HG02588 (cell line): Measurements from ENCODE around the gene NES.

Experiments used
- ATAC-seq: cut with Tn5 transposase; IDR thresholded peaks from one replicate; pipeline ENCODE4 v1.9.1; 2021; ENCODE audit warnings: mild to moderate bottlenecking, moderate library complexity; ENCODE audit not compliant: unreplicated experiment

NES gene

DNA sequence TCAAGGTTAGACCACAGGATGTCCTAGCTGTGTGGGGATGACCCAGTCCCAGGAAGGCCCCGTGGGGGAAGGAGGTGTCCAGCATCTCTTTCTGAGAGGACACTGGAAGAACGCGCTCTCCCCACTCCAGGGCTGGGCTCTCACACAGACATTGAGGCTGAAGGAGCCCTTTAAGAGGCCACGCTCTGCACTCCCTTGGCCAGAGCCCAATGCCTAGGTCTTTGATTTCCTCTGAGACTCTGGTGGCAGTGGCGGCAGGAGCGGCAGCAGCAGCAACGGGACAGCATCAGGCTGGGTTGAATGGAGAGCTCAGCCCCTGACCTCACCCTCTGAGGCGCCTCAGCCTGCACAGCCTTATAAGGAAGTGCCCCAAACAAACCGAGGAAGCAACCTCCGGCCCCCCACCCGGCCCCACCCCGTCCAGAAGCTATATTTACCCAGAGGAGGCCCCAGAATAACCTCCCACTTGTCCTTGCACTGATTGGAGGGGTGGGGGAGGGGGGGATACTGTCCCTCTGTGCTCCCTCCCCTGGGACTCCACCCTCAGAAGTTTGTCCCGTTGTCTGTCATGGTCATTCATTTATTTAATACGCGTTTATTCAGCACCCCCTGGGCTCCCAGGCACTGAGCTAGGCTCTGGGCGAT lies 12.3 kb downstream of the NES start:
- ATAC-seq, result no peak

DNA sequence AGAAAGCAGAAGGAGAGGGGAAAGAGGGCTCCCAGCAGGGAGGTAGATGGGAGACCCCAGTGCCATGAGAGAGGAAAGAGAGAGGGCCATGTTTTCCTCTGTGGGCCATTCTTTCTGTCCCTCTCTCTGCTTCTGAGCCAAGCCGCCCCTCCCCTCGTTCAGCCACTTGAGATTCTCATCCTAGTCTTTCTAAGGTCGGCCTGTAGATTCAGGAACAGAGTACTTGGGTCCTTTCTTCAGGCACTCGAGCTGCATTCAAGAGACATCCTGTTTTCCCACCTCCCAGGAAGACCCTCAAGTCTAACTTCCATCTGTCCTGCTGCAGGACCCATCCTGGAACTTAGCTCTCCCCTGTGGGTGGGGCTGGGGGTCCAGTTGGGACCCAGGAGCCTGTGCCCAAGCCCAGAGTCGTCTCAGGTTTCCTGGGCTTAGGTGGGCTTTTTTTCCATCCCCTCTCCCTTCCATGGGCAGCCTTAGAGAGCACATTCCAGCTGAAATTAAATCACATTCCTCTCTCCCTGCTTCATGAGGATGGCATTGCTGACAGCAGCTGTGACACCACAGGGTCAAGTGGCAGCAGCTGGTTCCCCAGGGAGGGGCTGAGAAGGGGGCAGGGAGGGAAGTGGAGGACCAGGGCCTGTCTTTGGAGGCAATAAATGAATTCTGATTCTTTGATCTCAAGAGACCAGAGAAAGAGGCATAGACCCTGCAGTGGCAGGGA lies 13.0 kb downstream of the NES start:
- ATAC-seq, result no peak

DNA sequence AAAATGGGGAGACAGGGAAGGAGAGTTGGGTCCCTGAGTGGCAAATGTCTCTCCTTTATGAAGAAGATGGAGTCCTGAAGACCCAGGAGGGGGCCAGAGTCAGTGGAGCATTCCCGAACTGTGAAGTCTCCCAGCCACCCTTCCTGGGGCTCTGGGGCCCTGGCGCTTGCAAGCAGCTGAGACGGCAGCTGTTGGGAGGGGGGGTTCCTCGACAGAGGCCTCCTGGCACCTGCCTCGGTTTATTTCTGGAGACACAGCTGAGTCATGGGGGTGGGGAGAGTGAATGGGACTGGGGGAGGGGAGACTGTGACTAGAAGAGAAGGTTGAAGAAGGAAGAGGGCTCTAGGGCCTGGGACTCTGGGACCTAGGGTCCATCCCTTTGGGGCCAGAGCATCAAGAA lies 14.0 kb downstream of the NES start:
- no peak for ATAC-seq

DNA sequence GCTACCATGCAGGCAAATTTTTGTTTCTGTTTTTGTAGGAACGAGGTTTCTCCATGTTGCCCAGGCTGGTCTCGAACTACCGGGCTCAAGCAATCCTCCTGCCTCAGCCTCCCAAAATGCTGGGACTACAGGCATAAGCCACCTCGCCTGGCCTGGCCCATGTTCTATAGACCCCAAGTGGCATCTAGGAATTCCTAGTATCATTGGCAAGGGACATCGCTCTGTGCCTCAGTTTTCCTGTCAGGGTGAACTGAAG lies 14.5 kb downstream of the NES start:
- ATAC-seq, result no peak

DNA sequence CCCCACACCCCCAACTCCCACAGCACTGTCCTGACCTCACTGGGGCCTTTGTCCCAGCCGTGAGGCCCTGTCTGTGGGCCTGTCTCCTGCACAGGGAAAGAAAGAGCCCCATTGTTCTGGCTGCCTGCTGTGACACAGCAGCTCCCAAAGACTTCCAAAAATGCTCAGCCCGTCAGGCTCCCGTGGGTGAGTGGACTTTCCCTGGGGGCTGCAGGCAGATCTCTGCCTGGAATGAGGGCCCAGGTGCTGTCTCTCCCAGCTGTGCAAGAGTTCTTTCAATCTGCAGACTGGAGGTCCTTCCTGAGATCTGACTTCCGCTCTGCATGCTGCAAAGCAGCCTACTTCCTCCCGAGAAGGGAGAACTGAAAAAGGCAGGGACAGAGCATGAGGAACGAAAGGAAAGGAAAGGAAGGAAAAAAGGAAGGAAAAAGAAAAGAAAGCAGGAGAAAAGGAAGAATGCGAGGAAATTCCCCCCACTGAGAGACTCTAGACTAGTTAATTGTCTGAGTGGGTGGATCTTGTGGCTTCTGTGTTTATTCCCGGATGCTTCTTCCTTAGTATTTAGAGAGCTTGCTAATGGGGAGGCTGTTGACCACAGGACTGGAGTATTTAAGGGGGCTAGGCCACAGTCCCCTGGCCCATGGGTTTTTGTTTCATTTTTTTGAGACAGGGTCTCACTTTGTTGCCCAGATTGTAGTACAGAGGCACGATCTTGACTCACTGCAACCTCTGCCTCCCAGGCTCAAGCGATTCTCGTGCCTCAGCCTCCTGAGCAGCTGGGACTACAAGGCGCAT lies 15.0 kb downstream of the NES start:
- ATAC-seq, result no peak

DNA sequence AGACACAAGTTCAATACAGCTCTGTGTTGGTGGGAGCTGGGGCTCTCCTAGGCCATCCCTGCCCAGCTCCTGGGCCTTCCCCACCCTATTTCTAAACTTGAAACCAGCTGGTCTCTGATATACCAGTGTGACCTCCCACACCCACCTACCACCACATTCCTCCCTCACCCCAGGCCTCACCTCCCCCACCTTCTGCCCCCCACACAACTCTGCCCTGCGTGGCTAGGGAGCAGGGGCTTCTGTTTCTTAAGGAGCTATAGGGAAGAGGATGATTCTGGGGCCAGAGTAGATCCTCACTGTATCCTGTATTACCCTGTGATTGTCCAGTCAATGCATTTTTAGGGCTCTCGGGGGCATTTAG lies 16.5 kb downstream of the NES start:
- ATAC-seq, result no peak

DNA sequence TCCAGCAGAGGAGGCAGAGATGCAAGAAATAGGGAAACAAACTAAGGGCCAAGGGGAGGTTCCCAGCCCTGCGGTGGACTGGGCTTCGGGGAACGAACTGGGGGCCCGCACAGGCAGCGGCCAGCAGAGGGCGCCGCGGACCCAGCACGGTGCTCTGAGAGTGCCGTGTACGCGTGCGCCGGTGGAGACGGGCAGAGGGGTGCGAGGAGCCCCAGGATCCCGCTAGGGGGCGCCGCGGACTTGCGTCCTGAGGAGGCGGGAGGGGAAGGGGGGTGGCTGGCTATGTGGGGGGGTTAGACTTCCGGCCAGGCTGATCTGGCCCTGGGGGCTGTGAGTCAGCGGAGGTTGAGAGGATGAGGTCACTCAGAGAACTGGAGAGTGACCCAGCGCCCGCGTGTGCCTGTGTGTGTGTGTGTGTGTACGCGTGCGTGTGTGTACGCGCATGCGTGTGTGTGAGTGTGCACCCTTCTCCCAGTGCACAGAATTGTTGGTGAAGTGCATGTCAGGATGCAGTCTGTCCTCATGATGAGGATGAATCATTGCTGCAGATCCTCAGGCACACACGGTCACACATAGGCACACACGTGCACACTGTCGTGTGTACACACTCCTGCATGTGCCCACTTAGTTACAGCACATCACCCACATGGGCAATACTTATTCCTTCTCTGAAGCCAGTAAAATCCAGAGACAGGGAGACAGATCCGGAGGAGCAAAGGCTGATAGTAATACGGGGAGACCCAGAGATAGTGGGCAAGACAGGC lies 17.0 kb downstream of the NES start:
- no peak for ATAC-seq

DNA sequence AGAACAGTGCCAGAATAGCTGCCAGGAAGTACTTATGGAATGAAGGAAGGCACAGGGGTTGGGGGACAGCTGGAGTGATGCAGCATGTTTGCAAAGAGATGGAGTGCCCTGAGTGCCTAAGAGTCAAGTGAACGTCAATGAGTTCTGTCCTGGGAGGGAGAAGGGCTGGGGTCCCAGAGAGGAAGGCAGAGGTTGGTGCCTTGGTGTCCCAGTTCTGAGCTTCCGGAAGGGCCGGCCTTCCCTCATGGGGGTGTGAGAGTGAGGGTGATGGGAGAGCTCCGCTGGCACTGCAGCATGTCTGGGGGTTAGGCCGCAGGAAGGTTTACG lies 17.6 kb downstream of the NES start:
- ATAC-seq, result no peak

DNA sequence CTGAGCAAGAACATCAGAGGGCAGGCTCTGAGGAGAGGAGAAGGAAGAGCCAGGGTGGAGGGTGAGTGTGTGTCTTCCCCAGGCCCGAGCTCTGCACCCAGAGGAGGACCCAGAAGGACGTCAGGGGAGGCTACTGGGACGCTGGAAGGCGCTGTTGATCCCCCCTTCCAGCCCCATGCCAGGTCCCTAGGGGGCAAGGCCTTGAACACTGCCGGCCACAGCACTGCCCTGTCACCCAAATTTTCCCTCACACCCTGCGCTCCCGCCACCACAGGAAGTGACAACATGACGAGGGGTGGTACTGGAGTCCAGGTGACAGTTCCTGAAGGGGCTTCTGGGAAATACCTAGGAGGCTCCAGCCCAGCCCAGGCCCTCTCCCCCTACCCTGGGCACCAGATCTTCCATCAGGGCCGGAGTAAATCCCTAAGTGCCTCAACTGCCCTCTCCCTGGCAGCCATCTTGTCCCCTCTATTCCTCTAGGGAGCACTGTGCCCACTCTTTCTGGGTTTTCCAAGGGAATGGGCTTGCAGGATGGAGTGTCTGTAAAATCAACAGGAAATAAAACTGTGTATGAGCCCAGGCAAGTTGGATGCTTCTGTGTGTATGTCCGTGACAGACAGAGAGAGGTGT lies 18.1 kb downstream of the NES start:
- no peak for ATAC-seq

DNA sequence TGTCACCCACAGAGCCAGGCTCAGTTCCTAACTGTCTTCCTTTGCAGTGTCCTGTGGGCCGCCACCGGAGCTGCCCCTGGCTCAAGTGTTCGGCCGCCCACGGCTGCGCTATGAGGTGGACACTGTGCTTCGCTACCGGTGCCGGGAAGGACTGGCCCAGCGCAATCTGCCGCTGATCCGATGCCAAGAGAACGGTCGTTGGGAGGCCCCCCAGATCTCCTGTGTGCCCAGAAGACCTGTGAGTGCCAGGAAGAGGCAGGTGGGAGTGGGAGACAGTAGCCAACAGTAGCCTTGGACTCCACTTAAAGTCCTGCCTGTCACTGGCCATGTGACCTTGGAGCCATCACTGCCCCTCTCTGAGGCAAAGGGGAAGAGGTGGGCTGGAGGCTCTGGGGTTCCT lies 18.7 kb downstream of the NES start:
- ATAC-seq, result no peak

DNA sequence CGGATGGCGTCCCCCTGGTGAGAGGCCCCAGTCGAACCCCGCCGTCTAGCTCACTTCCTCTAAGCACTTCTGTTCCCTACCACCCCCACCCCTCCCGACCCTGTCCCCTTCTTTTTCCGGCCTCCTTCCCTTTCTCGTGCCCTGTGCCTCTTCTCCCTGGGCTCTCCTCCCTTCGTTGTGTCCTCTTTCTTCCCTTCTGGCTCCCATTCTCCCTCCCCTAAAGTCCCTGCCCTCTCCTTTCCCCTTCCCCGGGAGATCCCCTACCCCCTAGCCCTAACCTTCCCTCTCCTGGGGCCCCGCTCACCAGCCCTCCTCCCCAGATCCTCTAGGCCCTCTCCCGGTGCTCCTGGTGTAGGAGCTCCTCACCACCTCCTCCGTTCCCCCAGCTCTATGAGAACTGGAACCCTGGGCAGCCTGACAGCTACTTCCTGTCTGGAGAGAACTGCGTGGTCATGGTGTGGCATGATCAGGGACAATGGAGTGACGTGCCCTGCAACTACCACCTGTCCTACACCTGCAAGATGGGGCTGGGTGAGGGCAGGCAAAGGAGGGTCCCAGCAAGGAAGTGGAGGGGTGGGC lies 19.4 kb downstream of the NES start:
- ATAC-seq, result no peak

DNA sequence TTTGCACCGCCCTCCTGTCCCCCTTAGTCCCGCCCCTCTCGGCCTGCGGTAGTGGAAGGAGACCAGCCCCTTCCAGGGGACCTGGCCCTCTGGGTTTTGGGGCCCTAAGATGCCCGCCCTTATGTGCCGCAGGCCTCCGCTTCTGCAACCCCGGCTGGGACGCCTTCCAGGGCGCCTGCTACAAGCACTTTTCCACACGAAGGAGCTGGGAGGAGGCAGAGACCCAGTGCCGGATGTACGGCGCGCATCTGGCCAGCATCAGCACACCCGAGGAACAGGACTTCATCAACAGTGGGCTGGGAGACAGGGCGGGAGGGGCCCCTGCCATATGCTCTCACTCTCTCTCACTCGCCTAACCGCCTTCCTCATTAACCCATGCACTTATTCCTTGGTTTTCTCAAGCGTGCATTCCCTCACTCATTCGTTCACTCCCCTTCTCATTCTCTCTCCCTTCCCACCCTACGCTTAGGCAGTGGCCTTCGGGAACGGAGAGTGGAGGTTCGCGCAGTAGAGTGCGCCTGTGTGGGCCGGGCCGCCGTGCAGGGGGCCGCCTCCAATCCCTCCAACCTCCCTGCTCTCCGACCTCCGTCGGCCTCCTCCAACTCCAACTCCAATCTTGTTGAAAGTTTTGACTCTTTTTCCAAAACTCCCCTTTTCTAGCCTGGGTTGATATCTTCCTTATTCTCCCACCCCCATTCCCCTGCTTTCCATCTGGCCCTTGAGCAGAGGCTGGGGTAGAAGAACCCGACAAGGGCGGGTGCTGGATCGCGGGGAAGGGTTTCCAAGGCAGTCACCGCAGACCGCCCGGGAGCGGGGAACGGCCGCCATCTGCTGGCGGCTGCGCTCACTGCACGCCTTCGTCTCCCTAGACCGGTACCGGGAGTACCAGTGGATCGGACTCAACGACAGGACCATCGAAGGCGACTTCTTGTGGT lies 20.1 kb downstream of the NES start:
- ATAC-seq, result no peak

DNA sequence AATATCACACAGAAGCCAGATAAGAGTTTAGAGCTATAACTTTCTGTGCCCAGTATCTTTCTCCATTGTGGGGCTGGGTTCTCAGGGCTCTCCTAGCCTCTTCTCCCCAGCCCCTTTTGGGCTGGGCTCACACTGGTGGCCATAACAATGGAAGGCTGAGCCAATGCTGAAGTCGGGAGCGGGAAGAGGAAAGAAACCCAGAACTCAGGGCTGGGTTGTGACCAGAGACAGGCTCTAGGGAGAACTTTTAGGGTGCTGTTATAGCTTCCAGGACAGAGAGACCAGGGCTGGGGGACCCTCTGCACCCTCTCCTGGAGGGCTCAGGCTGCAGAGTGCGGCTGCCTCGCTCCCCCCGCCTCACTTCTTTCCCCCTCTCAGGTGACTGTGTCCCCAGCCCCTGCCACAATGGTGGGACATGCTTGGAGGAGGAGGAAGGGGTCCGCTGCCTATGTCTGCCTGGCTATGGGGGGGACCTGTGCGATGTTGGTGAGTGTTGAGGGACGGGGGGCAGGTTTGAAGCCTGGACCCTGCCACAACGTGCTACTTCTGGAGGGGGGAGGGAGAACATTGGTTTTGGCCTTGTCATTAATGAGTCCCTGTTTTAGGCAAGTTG lies 21.2 kb downstream of the NES start:
- ATAC-seq, result no peak

DNA sequence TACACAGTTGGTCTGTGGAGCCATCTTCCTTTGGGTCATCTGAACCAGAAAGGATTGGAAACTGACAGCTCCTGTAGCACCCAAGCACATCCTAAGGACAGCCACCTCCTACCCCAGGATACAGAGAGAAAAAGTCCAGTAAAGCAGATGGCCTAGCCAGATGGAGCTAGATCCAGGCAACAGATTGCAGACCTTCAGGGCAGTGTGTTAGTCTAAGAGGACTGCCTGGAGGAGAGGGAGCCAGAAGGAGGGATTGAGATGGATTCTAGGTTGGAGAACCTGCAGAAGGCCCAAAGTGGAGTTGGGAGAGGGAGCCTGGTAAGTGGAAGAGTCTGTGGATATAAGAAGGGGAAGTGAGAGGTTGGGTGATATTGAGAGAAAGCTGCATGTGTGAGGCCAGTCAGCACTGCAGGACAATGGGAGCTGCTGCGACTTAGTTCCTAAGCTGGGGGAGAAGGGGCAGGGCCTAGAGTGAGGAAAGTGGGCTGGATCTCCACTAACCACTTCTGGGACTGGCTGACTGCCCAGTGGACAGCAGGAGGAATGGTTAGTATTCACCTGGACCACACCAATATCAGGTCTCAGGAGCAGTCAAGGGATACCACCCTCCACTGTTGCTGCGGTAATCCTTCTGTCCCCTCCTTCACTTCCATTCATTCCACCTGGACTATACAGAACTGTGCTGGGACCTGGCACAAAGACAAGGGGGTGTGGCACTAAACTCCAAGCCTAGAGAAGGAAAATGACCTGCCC lies 21.9 kb downstream of the NES start:
- no peak for ATAC-seq

DNA sequence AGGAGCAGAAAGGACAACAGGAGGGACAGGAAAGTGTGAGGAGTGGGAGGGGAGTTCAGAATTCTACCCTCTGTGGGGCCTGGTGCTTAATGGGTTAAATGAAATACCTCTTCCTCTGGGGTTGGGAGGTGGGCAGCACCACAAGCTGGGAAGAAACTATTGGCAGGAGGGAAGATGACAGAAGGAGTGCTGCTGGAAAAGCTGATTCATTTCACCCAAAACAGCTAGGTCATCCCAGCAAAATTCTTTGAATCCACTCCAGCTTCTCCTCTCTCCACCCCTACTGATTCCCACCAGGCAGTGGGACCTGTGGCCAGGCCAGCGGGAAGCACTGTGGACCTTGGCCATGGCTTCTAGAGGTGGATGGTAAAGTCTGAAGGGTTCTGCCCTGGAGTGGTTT lies 22.5 kb downstream of the NES start:
- ATAC-seq, result no peak

DNA sequence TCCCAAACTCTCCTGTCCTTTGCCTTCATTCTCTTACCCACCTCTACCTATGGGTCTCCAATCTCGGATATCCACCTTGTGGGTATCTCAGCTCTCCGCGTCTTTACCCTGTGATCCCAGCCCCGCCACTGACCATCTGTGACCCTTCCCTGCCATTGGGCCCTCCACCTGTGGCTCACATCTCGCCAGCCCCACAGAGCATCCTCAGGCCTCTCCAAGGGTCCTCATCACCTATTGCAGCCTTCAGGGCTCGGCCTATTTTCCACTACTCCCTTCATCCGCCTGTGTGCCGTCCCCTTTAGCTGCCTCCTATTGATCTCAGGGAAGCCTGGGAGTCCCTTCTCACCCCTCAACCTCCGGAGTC lies 24.2 kb downstream of the NES start:
- ATAC-seq, result no peak

DNA sequence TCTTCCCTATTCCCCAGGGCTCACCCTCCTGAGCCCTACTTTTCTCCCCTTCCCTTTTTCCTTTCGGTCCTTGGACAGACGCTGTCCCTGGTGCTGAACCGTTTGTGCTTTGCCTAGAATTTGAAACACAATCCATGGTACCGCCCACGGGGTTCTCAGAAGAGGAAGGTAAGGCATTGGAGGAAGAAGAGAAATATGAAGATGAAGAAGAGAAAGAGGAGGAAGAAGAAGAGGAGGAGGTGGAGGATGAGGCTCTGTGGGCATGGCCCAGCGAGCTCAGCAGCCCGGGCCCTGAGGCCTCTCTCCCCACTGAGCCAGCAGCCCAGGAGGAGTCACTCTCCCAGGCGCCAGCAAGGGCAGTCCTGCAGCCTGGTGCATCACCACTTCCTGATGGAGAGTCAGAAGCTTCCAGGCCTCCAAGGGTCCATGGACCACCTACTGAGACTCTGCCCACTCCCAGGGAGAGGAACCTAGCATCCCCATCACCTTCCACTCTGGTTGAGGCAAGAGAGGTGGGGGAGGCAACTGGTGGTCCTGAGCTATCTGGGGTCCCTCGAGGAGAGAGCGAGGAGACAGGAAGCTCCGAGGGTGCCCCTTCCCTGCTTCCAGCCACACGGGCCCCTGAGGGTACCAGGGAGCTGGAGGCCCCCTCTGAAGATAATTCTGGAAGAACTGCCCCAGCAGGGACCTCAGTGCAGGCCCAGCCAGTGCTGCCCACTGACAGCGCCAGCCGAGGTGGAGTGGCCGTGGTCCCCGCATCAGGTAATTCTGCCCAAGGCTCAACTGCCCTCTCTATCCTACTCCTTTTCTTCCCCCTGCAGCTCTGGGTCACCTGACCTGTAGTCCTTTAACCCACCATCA lies 24.8 kb downstream of the NES start:
- no peak for ATAC-seq

DNA sequence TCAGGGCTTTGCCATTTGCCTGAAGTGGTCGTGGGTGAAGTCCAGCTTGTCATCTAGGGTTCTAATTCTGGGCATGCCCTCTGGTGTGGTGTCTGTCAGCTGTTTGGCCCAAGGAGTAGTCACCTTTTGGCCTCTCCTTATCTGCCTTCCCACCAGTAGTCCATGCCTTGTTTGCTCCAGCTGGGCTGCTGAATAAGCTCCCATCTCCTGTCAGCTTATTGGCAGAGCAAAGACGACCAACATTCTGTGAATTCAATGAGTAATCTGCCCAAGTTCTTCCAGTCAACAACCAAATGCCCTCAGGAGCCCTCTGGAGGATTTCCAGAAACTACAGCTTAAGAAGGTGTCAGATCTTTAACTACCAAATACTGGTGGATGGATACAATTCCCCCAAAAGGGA lies 28.3 kb downstream of the NES start:
- ATAC-seq, result no peak
